ENCODE measurements around the gene TESK2.

Gene TESK2

DNA sequence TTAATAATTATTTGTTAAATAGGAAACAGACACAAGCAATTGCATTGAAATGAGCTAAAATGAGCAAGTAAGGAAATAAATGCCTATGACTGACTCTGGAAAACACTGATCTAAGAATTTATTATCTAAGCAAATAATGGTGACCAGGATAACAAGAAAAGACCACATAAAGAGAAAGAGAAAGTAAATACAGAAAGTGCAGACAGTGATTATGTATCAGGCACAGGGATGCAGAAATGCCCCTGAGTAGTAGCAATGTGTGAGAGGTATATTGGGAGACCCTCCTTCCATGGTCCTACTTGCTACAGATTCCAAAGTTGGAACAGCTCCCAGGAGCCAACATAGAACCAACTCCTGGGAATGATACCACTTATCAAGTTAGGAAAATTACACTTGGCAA is 117.4 kb downstream of the TESK2 start:
- no peak for DNase-seq

DNA sequence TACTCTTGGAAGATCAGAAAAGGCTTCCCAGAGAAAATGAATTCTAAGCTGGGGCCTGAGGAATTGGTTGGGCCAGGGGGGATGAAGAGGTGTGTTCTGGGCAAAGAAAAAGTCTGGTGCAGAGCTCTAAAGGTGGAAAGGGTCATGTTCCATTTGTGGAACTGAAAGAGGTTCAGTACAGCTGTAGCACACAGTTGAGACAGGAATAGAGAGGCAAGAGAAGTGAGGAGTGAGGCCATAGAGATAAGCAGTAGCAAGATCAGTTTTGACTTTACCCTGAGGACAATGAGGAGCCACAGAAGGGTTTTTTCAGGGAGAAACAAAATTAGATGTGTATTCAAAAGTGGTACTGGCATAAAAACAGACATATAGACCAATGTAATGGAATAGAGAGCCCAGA is 120.4 kb downstream of the TESK2 start:
- DNase-seq: no peak

DNA sequence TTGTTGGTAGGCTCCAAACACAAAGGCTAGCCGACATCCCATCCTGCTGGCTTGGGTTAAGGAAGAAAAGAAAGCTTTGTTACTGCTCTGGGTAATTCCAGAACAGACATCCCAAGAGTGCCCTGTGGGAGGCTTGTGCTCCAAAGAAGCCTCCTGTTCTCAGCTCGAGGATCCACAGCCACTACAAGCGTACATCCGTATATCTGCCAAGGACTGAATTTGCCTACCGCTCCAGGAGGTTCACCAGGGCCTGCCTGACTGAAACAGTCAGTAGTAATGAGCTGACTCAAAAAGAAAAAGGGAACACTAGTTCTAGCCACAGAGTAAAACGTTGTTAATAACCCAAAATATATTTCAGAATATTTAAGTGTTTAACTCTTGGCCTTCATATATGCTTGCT is 125.9 kb downstream of the TESK2 start:
- peak; percentile 24 to 56 for DNase-seq

DNA sequence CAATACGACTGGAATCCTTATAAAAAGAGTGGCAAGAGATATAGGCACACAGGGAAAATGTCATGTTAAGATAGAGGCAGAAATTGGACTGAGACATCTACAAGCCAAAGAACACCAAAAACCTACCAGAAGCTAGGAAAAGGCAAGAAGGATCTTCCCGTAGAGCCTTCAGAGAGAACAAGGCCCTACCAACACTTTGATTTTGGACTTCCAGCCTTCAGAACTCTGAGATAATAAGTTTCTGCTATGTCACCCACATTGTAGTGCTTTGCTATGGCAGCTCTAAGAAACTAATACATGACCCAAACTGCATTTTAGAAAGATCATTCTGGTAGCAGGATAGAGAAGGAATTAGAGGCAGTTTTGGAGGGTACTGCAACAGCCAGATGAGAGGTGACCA is 126.7 kb downstream of the TESK2 start:
- DNase-seq: no peak

DNA sequence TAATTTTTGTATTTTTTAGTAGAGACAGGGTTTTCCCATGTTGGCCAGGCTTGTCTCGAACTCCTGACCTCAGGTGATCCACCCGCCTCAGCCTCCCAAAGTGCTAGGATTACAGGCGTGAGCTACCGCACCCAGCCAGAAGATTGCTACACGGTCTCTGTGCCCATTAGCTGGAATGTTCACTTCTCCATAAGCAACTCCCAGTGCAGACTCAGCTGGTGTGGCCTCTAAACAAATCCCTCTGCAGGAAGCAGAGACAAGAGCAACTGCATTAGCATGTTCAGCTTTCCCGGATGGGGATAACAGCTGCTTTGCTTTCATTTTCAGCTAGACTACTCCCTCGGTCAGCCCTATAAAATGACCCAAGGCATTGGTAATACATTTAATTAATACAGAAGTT is 130.0 kb downstream of the TESK2 start:
- DNase-seq: peak; percentile 82 to 90

DNA sequence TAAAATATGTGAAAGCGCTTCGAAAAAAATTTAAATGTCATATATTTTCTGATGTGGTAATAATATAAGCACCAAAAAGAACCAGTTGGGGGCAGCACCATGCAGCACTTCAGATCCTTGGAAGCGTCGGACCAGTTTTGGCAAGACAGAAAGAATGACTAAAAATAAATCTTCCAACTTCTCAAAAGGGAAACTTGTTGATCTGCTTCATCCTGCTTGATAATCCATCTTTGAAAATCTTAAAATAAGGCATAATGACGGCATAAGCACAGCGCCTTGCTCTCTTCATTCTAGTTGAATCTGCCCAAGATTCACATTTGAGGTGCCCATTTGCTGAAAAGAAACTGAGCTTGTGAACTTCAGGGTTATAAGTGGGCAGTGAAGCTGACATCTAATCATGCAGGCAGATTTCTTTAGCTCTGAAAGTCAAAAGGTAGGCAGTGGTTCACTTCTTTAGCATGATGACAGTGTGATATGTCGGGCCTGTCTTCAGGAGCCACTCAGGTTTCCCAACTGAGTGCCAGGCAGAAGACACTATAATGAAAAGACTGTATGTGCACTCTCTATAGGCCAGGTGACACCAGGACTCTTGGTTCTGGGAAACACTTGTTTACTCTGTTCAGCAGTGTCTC is 131.0 kb downstream of the TESK2 start:
- DNase-seq: peak; percentile 42 to 83

DNA sequence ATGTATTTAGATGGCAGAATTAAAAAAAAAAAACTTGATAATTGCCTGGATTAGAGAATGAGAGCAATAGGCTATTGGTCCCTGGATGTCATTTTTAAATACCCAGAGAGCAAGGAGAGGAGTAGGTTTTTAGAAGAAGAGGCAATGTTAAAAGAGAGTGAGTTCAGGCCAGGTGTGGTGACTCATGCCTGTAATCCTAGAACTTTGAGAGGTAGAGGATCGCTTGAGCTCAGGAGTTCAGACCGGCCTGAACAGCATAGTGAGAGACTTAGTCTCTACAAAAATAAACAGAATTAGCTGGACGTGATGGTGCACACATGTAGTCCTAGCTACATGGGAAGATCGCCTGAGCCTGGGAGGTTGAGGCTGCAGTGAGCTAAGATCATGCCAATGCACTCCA is 134.8 kb downstream of the TESK2 start:
- no peak for DNase-seq

DNA sequence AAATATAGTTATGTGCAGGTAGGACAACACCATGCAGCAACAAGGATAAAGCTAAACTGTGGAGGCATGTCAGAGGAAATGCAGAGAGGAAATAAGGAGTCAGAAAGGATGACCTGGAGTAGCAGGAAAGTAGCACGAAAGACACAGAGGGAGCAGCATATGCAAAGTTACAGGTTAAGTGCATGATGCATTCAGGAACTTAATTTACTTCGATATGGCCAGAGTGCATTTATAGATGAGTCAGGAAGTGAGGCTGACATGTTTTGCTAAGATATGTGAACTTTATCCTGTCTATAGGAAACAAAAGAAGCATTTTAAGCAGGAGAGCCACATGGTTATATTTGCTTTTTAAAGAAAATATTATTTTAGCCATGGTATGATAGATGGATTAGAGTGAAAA is 135.3 kb downstream of the TESK2 start:
- no peak for DNase-seq

DNA sequence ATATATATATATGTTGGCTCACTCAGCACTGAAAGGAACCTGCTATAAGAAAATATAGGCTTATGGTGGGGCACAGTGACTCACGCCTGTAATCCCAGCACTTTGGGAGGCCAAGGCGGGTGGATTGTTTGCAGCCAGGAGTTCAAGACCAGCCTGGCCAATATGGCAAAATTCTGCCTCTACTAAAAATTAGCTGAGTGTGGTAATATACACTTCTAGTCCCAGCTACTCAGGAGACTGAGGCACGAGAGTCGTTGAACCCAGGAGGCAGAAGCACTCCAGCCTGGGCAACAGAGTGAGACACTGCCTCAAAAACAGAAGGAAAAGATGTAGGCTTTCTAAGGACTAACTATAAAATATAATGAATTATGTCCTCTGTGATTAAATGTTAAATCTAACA is 136.1 kb downstream of the TESK2 start:
- DNase-seq: no peak

DNA sequence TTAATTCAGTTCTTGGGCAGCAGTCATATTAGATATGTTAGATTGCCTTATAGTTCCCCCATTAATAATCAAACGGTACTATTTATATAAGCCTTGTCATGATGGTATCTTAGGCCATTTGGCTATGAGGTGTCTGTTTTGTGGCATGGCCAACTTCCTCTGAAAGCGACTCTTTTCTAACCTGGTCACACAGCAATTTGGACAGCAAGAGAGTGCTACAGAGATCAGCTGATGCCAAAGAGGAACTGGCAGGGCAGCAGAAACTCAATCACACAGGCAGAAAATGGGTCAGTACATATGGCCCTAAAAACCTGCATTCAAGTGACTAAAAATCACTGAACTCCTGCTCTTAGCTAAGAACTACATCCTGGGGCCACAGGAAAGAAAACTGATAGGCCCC is 137.3 kb downstream of the TESK2 start:
- DNase-seq: no peak

DNA sequence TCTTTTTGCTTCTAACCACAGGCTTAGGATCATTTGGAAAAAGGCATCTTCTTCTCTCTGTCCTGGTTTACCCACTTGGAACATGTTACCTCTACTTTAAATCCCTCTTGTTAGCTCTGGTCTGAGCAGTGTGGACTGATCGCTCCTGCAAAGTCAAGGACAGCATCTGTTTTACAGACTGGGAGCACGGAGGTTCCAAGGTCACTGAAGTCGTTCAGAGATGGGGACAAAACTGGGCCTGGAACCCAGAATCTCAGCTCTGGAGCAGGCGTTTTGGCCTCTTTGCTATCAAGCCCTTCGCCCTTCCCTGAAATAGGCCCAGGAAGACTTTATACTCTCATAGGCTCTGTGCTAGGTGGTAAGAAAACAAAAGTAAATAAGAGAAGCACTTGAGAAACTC is 139.5 kb downstream of the TESK2 start:
- no peak for DNase-seq

DNA sequence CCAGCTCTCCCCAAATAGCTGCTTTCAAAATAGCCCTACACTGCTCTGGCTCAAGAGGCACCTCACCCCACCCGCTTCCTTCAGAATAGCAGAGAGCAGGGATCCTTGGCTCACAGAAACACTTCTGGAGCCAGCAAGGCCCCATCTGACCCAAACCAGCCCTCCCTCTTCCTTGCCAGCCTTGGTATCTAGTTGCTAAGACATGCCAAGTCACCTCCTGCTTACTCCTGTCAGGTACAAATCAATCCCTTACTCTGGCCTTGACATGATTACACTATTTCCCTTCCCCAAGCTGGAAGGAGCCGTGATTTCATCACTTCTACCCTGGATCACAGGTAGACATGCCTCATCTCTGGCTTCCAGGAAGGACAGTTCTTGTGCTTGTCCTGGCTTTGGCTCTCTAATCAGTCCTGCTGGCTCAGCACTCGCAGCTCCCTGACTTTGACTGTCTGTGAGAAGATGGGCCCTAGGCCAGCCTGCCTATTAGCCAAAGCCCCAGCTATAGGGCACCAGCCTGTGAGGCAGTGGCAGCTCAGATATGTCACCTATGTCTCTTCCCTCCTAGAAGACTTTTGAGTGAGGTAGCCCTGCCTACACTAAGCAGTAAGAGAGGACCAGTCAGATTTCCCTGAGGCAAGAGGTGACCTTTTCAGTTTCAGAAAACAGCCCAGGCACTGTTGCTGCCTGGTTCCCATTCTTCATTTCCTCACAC is 141.8 kb downstream of the TESK2 start:
- DNase-seq: no peak

DNA sequence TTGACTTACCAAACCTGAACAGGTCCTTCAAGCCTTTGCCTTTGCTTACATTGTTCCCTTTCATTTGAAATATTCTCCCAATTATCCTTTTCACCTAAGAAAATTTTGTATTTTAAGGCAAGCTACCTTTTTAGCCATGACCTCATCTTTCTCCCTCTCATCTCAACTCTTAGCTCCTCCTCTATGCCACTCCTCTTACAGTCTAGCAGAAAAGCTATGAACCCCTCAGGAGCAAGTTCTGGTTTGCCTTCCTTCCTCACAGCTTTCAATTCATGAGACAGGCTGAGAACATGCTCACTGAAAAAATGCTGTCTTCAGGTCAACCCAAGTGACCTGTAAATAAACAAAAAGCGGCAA is 142.4 kb downstream of the TESK2 start:
- no peak for DNase-seq

DNA sequence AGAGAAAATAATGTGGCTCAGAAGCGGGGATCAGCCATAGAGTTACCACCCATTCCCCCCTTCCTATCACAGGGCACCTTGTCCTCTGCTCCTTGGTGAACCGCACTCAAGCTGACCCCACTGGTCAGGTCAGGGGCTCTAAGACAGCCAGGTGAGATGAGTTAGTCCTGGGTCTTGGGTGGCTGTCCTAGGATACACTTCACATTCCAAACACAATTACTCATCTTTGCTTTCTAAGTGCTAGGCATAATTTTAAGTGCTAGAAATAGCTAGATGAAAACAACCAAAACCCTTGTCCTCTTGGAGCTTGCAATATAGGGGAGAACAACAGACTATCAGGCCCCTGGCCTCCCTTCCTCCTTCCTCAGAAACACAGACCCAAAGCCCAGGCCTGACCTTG is 142.9 kb downstream of the TESK2 start:
- no peak for DNase-seq

DNA sequence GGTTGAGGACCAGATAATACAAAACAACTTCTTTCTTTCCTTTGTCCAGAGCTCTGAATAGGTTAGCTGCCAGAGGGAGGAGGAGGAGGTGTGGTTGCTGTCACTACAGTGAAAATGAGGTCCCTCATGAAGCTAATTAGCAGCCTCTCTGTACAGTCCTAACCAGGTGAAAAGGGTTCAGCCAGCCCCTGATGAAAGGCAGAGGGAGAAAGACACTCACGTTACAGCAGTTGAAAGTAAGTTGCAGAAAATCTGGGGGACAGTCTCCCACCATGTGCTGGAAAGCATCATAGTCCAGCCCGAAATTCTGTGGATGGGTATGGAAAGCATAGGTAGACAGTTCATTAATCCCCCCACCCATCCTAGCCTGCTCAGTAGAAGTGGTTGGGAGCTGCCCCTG is 144.5 kb downstream of the TESK2 start:
- DNase-seq: no peak

DNA sequence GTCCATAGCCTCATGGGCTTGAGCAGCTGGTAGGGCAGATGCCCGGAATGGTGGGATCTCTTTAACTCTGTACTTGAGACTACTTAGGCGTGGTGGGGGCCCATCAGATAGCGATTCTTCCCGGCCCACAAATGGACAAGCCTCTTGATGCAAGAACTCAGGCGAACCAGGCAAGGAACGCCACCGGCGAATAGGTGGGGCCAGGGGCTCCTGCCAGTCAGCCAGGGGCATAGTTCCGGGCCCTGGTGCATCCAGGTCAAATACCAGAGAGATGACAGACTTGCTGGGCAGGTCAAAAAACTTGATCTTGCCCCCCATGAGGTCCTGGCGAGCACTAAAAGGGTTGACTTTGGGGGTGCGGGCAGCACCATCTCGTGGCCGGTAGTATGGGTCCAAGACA is 145.9 kb downstream of the TESK2 start:
- DNase-seq: no peak

DNA sequence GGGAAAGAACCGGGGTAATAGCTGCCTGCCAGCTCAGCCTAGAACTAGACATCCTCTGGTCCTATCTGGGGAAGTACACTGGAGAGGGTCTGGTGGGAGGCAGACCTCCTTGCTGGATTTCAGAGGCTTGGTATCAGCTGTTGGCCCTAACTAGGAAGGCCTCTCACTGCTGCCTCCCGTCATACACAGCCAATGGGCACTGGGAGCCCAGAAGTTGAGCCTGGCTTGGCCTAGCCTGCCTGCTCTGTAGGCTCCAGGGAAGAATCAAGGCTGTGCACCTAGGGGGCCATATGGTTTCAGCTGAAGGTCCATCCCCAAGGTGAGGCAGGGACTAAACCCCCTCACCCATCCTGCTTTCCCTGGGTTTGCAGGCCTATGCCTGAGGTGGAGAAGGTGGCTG is 146.5 kb downstream of the TESK2 start:
- no peak for DNase-seq

DNA sequence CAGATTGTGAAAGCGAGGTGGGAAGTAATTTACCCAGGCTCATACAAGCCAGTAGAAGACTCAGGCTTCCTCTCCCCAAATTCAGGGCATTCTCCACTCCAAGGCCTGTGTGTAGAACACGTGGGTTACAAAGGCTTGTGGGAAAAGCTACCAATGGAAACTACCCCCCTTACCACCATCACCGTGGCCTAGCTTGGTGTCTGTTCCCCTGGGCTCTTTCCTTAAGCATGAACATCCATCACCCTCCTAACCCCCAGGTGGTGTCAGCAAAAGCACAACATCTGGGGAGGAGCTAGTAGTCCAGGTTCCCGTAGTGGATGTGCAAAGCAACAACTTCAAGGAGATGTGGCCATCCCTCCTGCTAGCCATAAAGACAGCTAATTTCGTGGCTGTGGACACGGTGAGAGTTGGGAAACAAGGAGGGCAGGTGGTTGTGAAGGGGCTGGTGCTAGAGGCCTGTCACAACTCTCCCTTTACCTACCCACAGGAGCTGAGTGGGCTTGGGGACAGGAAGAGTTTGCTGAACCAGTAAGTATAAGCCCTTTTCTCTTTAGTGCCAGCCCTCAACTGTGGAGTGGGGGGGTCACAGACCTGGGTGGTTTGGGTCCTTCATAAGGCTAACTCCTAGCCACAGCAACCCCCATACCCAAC is 150.0 kb downstream of the TESK2 start:
- DNase-seq: peak in 1 of 2 experiments; percentile 38

DNA sequence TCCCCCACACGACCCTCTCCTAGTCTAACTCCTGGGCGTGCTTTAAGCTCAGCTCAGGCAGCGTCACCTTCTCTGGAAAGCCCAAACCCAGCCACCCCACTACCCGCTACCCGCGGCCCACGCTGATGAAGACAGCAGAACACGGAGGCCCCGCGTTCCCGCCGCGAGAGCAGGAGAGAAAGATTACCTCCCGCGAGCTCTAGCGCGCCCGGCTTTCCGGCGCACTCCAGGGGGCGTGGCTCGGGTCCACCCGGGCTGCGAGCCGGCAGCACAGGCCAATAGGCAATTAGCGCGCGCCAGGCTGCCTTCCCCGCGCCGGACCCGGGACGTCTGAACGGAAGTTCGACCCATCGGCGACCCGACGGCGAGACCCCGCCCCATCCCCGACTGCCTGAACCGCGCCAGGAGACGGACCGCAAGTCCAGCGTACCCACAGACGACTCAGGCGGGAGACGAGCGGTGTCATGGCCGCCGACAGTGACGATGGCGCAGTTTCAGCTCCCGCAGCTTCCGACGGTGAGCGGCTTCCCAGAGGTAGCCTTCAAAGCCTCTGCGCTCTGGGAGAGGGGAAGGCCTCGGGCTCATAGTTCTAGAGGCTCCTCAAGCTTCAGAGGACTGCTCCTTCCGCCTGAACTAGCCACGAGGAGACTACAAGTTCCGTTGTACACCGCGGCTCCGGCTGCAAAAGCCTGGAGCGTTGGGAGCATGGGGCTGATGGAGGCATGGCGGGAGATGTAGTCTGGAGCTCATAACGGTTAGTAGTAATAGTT is 151.0 kb downstream of the TESK2 start, which contains the start of the genes MUTYH and TOE1:
Gene MUTYH, minus strand, starts transcription at position 652 of the 770 bp plus-strand sequence. CDS start 5,935 bp downstream, outside the sequence.
Gene TOE1, plus strand, starts transcription at position 382 of the 770 bp plus-strand sequence. Its CDS starts 83 bp downstream, at position 465.
- DNase-seq: peak; percentile 96 to 99

DNA sequence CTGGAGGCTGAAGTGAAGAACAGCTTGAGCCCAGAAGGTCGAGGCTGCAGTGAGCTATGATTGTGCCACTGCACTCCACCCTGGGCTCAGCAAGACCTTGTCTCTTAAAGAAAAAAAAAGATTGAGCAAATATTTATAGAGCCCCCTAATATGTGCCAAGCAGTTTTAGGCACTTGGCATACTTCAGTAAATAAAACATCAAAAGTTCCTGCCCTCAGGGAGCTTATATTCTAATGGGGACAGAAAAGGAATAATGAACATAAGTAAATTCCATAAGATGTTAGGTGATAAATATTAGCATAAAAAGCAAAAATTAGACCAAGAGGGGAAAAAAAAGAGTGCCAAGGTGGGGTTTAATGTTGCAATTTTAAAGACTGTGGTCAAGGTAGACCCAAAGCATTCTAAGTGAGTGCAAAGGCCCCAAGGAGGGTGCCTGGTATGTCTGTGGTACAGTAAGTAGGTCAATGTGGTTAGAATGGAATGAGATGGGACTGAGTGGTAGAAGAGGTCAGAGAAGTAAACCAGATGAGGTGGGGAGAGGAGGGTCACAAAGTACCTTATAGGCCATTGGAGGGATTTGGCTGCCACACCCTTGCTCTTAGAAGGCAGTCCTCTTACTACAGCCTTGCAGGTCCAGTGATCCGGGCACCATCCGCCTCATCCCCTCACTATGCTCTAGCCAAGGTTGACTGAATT is 153.2 kb downstream of the TESK2 start:
- no peak for DNase-seq

DNA sequence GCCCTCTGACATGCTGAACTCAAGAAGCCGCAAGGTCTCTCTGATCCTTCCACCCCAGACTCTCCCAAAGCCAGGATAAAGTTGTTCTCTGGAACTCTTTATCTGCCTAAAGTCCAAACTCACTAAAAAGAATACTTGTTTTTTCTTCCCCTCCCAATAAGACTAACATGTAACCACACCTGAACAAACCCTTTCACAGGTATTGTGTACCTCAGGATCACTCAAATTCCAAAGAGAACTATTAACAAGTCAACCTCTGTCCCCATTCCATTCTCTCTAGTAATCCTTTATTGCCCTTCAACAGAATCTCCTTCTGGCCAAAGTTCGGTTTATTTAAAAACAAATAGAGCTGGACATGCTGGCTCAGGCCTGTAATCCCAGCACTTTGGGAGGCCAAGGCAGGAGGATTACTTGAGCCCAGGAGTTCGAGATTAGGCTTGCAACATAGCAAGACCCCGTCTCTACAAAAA is 155.1 kb downstream of the TESK2 start:
- DNase-seq: no peak

All from NCI-H526 (cell line).